AG04450 (cell line): ENCODE results near the gene FAM43A. TPM values are rescaled to one million over a fixed set of nuclear protein-coding genes. Genes with fewer than 3 reads are reported as not detected.

ENCODE experiments used
- CTCF ChIA-PET: fragments of 300-600, 350-600 bp; formaldehyde crosslinking; extraction: SDS; loops from one replicate; lab custom pipeline; 2022; ENCODE audit warnings: antibody characterized with exemption, inconsistent platforms; lab: Charles Lee
- POLR2A ChIA-PET: fragments of 350-600 bp; formaldehyde crosslinking; extraction: SDS; loops from one replicate; lab custom pipeline; 2021; ENCODE audit warnings: antibody characterized with exemption, inconsistent platforms; lab: Yijun Ruan, JAX
- DNase-seq: peaks from one replicate; pipeline ENCODE4 v3.0.0-alpha.2; 2011; ENCODE audit warnings: low read depth, low spot score
- H3K27ac ChIP-seq: one replicate; pipeline ENCODE4 v1.5.1; 2012; ENCODE audit warnings: low read depth, low read length, control low read depth
- H3K27me3 ChIP-seq: one replicate; pipeline ENCODE4 v1.6.0; 2012; ENCODE audit warnings: low read length; ENCODE audit not compliant: control insufficient read depth, insufficient read depth
- H3K4me3 ChIP-seq: 2 replicates; pipeline ENCODE4 v1.5.1; 2011; ENCODE audit warnings: mild to moderate bottlenecking, low read depth, low read length, control low read depth
- H3K9me3 ChIP-seq: 2 replicates; pipeline ENCODE4 v1.5.1; 2012; ENCODE audit warnings: low read length; ENCODE audit not compliant: control insufficient read depth, insufficient read depth
- CTCF ChIP-seq: IDR thresholded peaks from 2 replicates; pipeline ENCODE4 v1.5.1; 2011; ENCODE audit warnings: low read depth, low read length, control low read depth, inconsistent platforms
- polyA plus RNA-seq: library from polyadenylated mRNA; depleted of rRNA; stranded (reverse); fragments of >200 nt; gene quantifications from 2 replicates; pipeline ENCODE4 v1.2.3, GENCODE V29; 2011

FAM43A gene
- polyA plus RNA-seq, 1 experiment = 7.6 TPM

- Histone ChIP-seq H3K9me3 (no peaks in the 10 kb centered on the region; the same call in 1 of the 2 replicates), H3K27me3 (no peaks in the 10 kb centered on the region), H3K27ac (peak overlapping the region; percentile 32), H3K4me3 (peak overlapping the region; percentile 74)
- CTCF ChIA-PET = interaction anchor here (0.8 to 1.8 kb wide), 3 partner anchors 17 to 296 kb away, joined by 4 to 6 read pairs (median 5); partner anchors contain the start of gene LSG1
- no peak for DNase-seq
- POLR2A ChIA-PET = interaction anchor here (0.9 to 4.5 kb wide), 5 partner anchors 18 to 521 kb away, joined by 3 to 32 read pairs (median 4); partner anchors contain the start of gene LSG1
- TF ChIP-seq CTCF = no peak
Observed at GRCh38 chr3:194688946-194689345, 3.3 kb downstream of the FAM43A start.

GRCh38 chr3:194689493-194689944, 3.8 kb downstream of the FAM43A start:
- Histone ChIP-seq H3K27ac (peak overlapping the region; percentile 32), H3K4me3 (peak overlapping the region; percentile 42), H3K27me3 (peaks cover 2% of the 10 kb centered on the region), H3K9me3 (no peaks in the 10 kb centered on the region; the same call in 1 of the 2 replicates)
- no peak for TF ChIP-seq CTCF
- CTCF ChIA-PET = interaction anchor here (0.7 to 2.2 kb wide), 4 partner anchors 18 to 417 kb away, joined by 3 to 7 read pairs (median 5); partner anchors contain the start of gene LSG1
- DNase-seq = peak; percentile 72
- POLR2A ChIA-PET = interaction anchor here (0.7 to 4.5 kb wide), 6 partner anchors 18 to 520 kb away, joined by 3 to 32 read pairs (median 4); partner anchors contain the start of gene LSG1

DNA sequence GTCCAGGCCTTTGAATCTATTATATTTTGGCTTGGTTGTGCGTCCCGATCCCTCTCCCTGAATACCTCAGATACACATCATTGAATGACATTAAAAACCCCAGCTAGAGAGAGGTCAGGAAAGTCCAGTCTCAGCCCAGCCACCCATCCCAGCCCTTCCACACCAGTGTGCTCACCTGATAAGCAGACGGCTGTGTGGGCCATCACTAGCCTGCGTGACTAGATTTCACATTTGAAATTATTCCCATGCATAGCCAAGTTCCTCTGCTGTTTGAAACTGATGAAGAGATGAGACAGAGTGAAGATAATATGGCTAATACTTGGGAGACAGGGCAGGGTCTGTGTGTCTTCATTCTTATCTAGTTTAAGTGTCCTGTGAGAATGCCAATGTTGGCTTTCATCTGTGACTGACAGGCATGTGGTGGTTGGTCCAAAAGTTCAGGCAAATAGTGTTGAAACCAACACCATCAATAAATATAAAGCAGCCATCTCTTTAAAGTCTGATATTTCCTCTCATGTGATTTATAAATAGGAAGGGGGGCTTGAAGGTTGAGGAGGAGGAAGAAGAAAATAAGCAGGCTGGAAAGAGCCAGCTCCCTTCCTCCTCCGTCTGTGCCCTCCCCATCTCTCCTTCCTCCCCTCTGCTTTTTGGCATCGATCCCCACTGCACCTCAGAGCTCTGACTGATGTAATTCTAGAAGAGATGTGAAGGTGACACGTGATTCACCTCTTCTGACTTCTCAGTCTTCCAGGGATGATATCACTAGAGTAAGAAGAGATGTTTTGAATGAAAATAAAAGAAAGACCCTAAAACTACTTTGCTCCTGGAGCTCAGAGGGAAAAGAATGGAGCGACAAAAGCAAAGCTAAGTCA, 5.1 kb downstream of the FAM43A start:
- POLR2A ChIA-PET = interaction anchor here (0.5 kb wide), 1 partner anchor 570 kb away, joined by 5 read pairs; no protein-coding TSS in a partner anchor

DNA sequence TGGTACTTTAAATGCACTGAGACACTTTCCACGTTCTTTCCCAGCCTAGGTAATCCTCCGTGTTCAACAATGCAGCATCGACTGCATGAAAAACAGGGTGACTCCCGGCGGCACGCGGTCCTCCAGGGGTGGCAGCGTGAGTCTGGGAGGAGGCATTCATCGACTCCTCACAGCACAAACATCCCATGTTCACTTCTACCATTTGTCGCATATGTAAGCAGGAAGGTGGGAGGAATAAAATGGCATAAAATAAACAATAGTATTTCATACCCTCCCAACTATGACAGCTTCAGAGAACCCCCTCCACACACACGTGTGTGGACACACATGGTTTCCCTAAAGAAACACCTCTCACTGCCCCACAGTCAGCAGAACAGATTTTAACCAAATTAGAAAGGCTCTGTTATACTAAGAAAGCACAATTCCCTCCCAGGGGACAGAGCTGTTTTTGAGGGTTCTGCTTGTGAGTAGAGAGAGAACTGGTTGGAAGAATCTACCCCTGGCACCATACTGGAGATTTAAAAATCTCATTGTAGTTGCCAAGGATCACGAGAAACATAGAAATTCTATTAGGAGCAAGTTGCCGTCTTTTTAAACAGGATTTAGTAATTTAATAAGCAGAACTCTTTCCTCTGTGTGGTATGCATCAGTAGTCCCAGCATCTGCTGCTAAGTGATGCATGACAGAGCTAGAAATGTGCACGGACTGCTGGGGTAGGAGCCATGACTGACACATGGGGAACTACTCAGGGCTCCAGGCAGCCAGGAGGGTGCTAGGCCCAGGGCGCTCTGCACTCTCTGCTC, 6.0 kb downstream of the FAM43A start:
- no peak overlapping the region for H3K4me3 ChIP-seq
- TF ChIP-seq CTCF = no peak
- CTCF ChIA-PET = interaction anchor here (2.2 kb wide), 1 partner anchor 415 kb away, joined by 7 read pairs; no protein-coding TSS in a partner anchor
- H3K9me3 ChIP-seq = no peaks in the 10 kb centered on the region; the same call in 1 of the 2 replicates
- POLR2A ChIA-PET = interaction anchor here (0.9 kb wide), 1 partner anchor 8 kb away, joined by 4 read pairs; no protein-coding TSS in a partner anchor
- no peak for DNase-seq
- H3K27ac ChIP-seq = no peak overlapping the region
- peaks cover 9% of the 10 kb centered on the region for H3K27me3 ChIP-seq

More for the DNA sequence above, 5.1 kb downstream of the FAM43A start:
- Histone ChIP-seq H3K4me3 (no peak overlapping the region), H3K27me3 (peaks cover 8% of the 10 kb centered on the region), H3K9me3 (no peaks in the 10 kb centered on the region; the same call in 1 of the 2 replicates), H3K27ac (no peak overlapping the region)
- DNase-seq = no peak
- CTCF ChIA-PET = interaction anchor here (2.2 kb wide), 1 partner anchor 416 kb away, joined by 7 read pairs; no protein-coding TSS in a partner anchor
- TF ChIP-seq CTCF = no peak
